ENCODE data around the gene ITPR1.

DNA sequence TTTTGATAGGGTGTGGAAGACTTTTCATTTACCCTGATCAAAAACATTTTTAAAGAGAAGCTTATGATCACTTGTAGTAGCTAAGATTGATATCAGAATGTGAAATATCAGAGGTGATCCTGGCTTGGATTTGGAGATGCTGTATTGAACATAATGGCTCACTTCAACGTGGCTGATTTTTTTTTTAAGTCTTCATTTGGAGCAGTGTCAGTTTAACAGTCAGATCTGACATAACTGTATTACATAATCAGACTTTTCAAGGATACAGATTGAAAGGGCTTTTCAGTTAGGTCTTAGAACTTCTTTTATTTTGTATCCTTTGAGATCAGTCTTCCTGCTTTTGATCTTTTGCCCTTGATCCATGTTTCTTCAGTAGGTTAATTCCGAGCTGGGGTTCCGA is 98.5 kb downstream of the ITPR1 start:
- TF ChIP-seq, protein P1, sequence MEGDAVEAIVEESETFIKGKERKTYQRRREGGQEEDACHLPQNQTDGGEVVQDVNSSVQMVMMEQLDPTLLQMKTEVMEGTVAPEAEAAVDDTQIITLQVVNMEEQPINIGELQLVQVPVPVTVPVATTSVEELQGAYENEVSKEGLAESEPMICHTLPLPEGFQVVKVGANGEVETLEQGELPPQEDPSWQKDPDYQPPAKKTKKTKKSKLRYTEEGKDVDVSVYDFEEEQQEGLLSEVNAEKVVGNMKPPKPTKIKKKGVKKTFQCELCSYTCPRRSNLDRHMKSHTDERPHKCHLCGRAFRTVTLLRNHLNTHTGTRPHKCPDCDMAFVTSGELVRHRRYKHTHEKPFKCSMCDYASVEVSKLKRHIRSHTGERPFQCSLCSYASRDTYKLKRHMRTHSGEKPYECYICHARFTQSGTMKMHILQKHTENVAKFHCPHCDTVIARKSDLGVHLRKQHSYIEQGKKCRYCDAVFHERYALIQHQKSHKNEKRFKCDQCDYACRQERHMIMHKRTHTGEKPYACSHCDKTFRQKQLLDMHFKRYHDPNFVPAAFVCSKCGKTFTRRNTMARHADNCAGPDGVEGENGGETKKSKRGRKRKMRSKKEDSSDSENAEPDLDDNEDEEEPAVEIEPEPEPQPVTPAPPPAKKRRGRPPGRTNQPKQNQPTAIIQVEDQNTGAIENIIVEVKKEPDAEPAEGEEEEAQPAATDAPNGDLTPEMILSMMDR (IDR thresholded peaks at IDR 0.05): no peak
- no peak for TF ChIP-seq POLR2A (IDR thresholded peaks at IDR 0.05)
